Stimulated activated CD4-positive, alpha-beta T cell treated with anti-CD3 and anti-CD28 coated beads, Interleukin-1b, Interleukin-23, amount 100 ng/mL, for 24 hours (primary cell): ENCODE measurements around the gene AURKAIP1.

ENCODE experiments used
- DNase-seq, 4 experiments: peaks; one replicate each; pipeline ENCODE4 v3.0.0-alpha.2; 2020; ENCODE audit warnings: low read depth in 4 of 4, low spot score in 1 of 4

Gene AURKAIP1

GRCh38 chr1:1361982-1362423 lies 13.0 kb downstream of the AURKAIP1 start:
- no peak for DNase-seq

- DNase-seq = no peak
Measured at GRCh38 chr1:1361233-1361981, 13.6 kb downstream of the AURKAIP1 start.

- no peak for DNase-seq
Measured at GRCh38 chr1:1360506-1361169, 14.4 kb downstream of the AURKAIP1 start.

- no peak for DNase-seq
Measured at GRCh38 chr1:1359664-1360468, 15.1 kb downstream of the AURKAIP1 start.

GRCh38 chr1:1359308-1359663 lies 15.7 kb downstream of the AURKAIP1 start:
- no peak for DNase-seq

- DNase-seq = no peak
Measured at GRCh38 chr1:1358433-1359271, 16.4 kb downstream of the AURKAIP1 start, which contains the start of gene MXRA8. Gene MXRA8 (minus strand): TSS chr1:1358555. CDS start chr1:1358504, 51 bp downstream.

GRCh38 chr1:1357871-1358432 lies 17.1 kb downstream of the AURKAIP1 start:
- DNase-seq = no peak

- no peak for DNase-seq
Measured at GRCh38 chr1:1356796-1357401, 18.1 kb downstream of the AURKAIP1 start.

- no peak for DNase-seq
Measured at GRCh38 chr1:1356166-1356795, 18.7 kb downstream of the AURKAIP1 start.

- no peak for DNase-seq
Measured at GRCh38 chr1:1355416-1355815, 19.6 kb downstream of the AURKAIP1 start.

- DNase-seq = no peak
Measured at GRCh38 chr1:1354271-1355247, 20.4 kb downstream of the AURKAIP1 start.

- DNase-seq = no peak
Measured at GRCh38 chr1:1353389-1354151, 21.4 kb downstream of the AURKAIP1 start.

GRCh38 chr1:1352786-1353388 lies 22.1 kb downstream of the AURKAIP1 start:
- DNase-seq = no peak

GRCh38 chr1:1351511-1352427 lies 23.2 kb downstream of the AURKAIP1 start:
- no peak for DNase-seq

GRCh38 chr1:1349256-1350012 lies 25.6 kb downstream of the AURKAIP1 start, which contains the start of gene DVL1:
Gene DVL1 (minus strand): TSS chr1:1349418. CDS start chr1:1349065, 353 bp downstream.
- peak in 3 of 4 experiments; percentile 50 to 64 (median 59) for DNase-seq
